GM19463 (cell line): ENCODE measurements around the gene GATA5.
"Not testable (repeated sequence)": the region's sequence is repeated elsewhere in the genome, so short reads cannot be mapped to it uniquely, and the experiment has no call there.

Experiments
- ATAC-seq: cut with Tn5 transposase; IDR thresholded peaks from one replicate; pipeline ENCODE4 v1.9.1; 2021; ENCODE audit warnings: mild to moderate bottlenecking, moderate library complexity; ENCODE audit not compliant: unreplicated experiment

GATA5 gene

DNA sequence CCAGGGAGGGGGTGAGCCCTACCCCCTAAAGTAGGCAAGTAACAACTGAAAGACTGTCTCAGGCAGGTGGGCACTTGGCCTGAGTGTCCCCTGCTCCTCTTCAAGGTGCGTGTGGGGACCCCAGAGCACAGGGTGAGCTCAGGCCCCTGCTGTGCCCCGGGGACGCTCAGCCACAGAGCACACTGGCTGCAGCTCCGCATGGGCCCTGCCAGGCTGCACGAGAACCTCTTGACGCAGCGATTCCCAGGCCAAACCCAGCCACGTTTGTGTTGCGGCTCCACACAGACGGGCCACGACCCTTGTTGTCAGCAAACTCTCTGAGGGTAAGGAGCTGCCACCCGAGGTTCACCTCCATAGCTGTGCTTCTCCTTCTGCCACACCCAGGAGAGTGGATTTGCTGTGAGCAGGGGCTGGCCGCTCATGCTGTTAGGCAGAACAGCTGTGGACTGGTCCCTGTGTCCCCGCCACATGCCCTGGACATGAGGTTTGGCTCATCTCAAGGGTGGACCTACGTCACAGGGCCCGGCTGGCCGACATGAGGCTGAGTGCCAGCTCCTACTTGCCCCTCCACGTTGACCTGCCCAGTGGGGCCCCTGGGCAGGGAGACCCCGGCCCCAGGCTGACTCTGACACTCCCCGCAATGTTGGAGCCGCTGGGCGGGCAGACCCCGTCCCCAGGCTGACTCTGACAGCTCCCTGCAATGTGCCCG lies 29.7 kb upstream of the GATA5 start:
- ATAC-seq: no peak

DNA sequence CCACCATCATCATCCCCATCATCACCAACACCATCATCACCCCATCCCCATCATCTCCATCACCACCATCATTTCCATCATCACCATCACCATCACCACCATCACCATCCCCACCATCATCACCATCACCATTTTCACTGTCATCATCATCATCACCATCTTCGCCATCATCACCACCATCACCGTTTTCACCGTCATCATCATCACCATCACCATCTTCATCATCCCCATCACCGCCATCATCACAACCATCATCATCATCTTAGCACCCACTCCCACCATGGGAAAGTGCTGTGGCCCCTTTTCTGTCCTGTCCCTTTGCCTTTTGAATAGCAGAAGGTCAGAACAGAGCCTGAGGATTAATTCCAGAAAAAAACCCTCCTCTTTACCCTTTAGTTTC lies 28.5 kb upstream of the GATA5 start:
- ATAC-seq: no peak

DNA sequence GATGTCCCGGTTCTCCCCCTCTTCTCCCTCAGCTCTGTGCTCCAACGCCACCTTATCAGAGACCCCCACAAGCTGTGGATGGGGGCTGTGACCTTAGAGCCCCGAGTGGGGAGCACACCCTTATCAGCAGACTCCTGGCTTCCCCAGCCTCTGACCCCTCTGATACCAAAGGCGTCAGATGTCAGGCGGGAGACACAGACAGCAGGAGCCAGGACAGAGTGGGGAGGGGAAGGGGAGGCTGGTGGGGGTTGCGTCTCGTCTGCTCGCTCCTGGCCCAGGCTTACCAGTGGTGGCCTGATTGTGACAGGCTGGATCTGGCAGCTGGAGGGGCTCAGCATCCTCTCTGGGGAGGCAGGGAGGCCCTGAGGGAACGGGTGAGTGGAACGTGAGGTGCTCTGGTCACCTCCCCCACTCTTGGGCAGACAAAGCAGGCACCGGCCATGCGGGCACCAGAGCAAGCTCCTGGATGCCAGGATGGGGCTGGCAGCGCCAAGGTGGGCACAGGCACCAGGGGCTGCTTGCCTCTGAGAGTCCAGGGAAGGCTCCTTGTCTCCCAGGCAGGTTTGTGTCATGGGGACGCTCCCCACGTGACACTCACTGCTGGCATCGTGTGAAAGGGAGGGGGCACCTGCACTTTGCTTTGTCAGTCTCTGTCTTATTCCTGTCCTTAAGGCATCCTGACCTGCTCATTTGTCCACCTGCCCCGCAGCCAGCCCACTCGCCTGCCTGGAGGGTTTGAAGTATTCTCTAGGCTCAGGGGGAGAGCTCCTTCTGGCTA lies 27.8 kb upstream of the GATA5 start:
- ATAC-seq: no peak

DNA sequence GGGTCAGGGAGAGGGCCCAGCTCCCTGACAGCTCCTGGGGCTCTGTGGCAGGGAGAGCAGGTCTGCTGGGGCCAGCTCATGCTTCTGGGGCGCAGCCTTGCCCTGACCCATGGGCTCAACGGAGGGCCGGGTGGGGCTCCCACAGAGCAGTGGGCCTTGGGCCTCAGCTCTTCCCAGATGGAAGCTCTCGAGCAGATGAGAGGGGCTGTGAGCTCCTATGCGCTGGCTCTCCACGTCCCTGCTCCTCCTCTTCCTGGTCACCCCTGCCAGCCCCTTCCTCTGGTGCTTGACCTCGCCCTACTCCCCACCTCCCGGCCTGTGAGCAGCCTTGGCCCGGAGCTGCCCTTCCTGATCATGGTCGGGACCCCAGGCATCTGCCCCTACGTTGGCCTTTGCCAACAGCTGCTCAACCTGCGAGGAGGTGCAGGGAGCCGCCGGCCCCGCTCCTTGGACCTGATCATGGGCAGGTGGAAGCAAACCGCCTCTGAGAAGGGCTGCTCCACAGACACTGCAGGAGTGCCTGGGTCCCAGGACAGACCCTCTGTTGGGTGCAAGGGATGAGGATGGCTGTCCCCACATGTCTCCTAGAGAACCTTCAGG lies 26.8 kb upstream of the GATA5 start:
- no peak for ATAC-seq

DNA sequence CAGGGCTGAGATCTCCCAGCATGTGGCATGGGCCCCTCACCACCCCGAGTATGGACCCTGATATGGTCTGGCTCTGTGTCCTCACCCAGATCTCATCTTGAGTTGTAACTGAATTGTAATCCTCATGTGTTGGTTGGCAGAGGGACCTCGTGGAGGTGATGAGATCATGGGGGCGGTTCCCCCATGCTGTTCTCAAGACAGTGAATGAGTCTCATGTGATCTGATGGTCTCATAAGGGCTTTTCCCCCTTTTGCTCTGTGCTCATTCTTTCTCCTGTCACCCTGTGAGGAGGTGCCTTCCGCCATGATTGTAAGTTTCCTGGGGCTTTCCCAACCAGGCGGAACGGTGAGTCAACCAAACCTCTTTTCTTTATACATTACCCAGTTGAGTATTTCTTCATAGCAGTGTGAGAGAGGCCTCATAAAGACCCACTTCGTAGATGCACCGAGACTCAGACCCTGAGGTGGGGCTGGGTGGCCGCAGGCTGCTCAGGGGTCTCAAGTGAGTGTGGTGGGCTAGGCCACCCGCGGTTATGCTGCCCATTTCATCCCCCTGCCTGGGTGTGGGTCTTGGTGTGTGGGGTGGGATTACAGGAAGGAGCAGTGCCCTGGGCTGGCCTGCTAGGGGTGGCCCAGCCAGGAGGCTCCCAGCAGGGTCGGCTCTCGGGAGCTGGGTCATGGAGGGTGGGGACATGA lies 26.2 kb upstream of the GATA5 start:
- ATAC-seq: peak; percentile 80

DNA sequence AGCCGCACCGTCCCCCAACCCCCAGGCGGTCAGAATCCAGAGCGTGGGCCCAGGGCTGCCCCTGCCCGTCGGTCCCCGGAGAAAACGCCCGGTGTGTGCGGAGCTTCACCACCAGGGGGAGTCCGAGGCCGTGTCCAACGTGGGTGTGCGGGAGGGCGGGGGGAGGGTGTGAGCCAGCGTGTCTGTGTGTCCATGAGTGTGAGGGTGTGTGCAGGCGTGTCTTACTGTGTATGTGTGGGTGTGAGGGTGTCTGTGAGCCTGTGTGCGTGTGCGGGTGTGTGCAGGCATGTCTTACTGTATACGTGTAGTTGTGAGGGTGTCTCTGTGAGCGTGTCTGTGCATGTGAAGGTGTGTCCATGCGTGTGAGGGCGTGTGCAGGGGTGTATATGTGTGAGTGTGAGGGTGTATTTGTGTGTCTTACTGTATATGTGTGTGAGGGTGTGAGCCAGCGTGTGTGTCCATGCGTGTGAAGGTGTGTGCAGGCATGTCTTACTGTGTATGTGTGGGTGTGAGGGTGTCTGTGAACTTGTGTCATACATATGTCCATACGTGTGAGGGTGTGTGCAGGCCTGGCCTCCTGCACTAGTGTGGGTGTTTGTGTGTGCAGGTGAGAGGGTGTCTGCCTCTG lies 24.6 kb upstream of the GATA5 start:
- no peak for ATAC-seq

DNA sequence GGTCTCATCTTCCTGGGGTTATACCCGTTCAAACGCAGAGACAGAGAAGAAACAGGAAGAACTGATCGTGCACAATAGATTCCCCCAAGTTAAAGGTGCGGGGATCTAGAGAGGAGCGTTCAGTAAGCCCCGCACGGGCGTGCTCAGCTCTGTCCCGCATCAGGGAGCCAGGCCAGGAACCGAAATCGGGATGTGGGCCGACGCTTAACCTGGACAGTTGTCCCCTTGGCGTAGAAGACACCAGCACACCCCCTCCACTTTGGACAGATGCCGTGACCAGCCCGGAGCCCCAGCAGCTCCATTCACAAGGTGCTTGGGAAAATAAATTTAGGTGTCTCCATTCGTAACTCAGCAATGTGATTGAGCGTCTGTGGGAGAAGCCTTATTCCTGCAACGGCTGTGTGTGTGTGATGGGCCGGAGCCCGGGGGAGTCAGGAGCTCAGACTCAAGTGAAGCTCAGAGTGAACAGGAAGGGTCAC lies 24.0 kb upstream of the GATA5 start:
- ATAC-seq: no peak

DNA sequence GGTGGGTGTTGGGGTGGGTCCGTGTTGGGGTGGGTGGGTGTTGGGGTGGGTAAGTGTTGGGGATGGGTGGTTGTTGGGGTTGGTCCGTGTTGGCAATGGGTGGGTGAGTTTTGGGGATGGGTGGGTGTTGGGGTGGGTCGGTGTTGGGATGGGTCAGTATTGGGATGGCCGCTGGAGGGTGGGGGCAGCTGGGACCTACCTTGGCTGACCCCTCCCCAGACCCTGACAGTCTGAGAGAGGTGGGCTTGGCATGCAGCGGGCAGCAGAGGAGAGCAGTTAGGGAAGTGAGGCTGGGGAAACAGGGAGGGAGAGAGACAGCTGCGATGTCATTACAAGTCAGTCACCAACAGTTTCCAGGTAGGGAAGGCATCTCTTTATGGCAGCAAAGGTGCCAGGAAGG lies 23.1 kb upstream of the GATA5 start:
- no peak for ATAC-seq

DNA sequence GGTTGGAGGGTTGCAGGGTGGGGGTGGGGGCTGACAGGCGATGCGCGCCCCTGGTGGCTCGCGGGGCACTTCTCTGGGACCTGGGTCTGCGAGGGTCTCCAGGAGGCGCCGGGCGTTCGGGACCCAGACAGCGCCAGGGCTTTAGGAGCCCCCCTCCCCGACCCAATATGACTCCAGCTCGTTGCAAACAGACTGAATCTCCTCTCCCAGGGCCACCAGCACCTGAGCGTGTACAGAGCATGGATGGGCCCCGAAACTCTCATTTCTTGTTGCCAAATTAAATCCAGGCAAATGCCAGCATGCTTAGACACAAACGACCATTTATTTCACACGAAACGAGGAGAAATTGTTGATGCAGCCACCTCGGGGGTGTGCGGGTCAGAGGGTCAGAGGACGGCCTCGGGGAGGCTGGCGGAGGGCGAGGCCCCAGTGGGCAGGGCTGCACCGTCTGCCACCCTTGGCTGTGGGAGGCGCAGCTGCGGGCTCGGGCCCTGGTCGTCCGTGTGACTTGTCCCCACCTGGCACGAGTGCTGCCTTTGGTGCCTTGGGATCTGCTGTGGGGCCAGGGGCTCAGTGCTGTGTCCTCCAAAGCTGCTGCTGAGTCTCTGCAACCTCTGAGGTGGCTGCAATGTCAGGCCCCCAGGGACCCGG lies 20.9 kb upstream of the GATA5 start:
- no peak for ATAC-seq

DNA sequence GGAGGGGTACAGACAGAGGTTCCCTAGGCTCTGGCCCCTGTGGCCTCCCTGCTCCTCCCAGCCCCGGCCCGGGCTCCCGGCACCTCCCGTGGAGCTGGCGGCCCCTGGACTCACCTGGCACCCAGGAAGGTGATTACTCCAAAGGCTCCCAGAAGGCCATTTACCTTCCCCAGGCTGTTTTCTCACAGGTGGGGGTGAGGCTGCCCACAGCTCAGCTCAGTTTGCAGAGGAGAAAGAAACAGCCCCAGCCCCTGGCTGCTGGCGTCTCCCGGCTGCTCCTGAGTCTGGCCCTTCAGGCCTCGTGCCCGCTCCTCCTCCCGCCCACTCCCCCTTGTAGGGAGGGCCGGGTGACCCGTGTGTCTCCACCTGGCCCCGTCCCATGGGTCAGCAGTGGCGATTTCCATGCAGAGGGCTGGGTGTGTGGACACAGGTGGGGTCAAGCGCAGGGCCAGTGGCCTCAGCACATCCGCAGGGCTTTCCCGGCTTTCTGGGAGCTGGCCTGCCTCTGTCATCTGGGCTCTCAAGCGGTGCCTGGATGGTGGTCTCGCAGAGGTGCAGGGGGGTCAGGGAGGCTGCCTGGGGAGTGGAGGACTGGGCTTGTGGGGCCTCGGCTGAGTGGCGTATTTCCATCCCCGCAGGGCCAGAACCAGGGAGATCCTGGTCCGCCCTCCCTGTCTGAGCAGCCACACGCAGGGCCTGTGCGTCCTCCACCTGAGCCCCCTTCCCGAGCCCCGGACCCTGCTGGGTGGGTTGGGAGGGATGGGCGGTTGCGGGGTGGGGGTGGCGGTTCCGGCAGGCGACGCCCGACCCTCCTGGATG lies 20.2 kb upstream of the GATA5 start:
- ATAC-seq: no peak

DNA sequence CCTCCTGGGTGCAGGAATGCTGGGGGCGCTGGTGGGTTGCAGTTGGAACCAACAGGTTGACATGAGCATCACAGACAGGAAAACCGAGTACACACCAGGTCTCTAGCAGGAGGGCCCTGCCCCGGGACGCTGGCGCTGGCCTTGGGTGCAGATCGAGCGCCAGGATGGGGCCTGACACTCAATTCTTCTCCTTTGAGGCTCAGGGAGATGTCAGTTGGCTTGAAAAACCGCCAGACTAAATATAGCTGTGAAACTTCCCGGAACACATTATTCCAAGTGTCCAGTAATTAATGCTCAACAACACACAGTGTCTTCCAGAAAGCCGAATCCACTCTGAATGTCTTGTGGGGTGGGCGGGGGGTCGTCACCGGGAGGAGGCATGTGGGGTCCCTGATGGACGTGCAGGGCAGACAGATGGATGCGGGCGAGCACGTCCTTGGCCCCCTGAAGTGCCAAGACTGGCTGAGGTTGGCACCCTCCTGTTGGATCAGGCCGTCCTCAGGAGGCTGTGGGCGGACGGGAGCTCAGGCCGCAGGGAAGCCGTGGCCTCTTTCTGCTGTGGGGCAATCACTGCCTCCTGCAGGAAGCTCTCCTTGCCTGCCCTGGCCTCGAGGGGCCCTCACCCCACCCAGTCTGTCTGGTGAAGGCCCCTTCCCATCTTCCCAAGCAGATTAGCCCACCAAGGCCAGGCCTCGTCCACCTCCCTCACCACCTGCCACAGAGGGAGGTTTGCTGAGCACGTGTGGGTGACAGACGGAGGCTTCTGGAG lies 19.4 kb upstream of the GATA5 start:
- ATAC-seq: no peak

DNA sequence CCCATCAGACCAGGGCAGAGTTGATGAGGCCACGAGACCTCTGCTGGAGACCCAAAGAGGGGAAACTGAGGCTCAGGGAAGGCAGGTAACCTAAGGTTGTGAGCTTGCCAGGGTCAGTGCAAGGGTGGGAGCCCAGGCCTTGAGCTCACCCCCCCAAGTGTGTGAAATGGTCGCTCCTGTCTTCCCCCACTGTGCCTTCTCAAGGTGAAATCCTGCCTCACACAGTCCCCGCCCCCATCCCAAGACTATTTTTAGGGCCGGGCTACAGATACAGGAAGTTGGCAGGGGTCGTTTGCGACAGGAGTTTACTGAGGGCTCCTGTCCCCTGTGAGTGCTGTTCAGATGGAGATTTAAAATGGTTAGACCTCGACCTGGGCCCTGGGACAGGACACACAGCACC lies 18.7 kb upstream of the GATA5 start:
- no peak for ATAC-seq

DNA sequence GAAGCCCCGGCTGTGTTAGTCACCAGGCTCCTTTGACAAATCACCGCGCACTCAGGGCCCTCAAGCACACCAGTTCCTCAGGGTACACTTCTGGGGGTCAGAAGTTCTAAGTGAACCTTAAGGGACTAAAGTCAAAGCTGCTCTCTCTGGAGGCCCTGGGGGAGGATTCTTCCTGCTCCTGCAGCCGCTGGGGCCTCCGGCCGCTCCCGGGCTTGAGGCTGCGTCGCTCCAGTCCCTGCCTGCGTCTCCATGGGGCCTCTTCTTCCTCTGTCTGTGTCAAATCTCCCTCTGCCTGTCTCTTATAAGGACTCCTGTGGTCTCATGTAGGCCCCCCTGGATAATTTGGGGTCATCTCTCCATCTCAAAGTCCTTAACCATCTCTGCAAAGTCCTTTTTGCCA lies 18.1 kb upstream of the GATA5 start:
- no peak for ATAC-seq

DNA sequence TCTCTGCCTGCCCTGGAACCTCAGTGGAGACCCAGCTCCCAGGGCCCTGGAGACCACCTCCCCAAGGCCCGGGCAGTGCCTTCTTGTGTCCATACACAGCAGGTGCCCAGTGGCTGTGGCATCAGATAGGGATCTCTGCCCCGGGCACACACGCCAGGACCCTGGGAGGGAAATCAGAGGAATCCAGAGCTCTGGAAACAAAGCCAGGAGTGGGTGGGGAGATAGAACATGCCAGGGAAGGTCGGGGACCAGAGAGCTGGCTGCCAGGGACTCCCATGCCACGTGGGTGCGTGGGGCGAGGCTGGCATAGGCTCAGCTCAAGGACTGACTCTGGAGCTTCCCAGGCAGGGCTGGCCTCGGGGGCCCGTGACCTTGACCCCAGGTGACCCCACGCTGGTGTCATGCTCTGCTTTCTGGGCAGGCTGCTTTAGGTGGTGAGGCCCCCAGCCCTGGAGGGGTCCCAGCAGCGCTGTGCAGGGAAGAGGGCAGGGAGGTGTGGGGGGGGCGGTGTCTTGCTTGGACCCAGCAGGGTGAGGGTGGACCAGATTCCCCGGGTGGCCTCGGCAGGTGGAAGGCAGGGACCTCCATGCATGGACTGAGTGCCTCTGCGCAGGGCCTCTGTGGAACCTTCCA lies 17.6 kb upstream of the GATA5 start:
- ATAC-seq: no peak

DNA sequence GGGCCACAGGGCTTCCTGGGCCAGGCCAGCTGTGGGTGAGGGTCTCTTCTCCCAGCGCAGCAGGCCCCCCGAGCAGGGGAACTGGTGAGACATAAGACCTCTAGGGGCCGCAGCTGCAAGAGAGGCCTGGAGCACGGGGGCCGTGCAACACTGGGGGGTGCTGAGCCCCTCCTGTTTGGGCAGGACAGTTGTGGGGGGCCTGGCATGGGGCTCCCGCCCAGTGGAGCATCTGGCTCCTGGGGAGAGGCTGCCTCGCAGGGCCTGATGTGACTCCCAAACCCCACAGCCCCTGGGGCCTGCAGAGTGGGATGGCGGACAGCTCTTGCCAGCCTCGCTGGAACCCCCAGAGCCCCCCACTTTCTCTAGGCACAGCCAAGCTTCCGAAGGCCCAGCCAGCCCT lies 16.9 kb upstream of the GATA5 start:
- ATAC-seq: no peak

DNA sequence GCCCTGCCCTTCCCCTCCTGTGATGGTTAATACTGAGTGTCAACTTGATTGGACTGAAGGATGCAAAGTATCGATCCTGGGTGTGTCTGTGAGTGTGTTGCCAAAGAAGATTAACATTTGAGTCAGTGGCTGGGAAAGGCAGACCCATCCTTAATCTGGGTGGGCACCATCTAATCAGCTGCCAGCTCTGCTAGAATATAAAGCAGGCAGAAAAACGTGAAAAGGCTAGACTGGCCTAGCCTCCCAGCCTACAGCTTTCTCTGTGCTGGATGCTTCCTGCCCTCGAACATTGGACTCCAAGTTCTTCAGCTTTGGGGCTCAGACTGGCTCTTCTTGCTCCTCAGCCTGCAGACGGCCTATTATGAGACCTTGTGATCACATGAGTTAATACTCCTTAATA lies 15.0 kb upstream of the GATA5 start:
- not testable (repeated sequence) for ATAC-seq

DNA sequence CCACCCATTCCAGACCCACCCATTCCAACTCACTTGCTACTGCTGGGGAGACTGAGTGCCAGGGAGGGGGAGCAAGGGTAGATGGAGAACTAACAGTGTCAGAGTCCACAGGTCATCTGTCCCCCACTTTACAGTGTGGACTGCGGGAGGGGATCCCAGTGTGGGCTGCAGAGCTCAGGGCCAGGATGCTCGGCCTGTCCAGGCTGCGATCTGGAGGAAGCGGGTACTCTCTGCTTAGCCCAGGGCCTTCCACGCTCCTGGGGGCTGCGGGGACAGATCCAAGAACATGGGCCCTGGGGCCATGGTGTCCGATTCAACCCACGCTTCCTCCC lies 14.1 kb upstream of the GATA5 start:
- ATAC-seq: no peak

DNA sequence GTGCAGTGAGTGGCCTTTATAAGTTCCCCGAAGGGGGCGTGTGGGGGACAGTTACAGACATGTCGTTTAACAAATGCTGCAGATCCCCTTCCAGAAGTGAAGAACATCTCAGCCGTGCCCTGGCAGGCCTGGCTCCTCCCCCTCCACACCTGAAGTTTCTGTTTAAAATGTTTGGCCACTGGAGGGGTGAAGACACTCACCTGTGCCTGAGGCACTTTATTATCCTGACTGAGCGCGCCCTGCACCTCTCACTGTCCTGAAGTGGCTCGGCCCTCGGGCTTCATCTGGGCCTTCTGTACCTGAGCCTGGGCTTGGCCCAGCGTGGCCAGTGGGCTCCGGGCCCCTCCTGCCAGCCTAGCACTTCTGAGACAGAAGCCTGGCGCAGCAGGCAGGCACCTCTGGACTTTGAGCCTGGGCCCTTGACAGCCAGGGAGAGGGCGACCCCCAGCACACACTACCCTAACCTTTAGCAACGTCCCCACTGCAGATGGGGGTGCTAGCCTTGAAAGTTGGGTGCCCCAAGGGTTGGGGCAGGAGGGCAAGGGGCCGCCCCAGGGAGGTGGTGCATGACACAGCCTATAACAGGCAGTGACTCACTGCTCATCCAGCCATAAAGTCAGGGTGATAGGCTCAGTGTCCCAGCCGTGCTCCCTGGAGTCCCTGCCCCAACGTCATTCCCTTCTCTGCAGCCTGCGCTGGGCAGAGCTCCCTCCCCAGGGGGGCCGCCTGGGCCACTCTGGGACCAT lies 13.6 kb upstream of the GATA5 start:
- no peak for ATAC-seq
